ENCODE measurements around the gene FAM107B. TPM values are rescaled to one million over a fixed set of nuclear protein-coding genes. Genes with fewer than 3 reads are reported as not detected.
"Not testable (repeated sequence)": the region's sequence is repeated elsewhere in the genome, so short reads cannot be mapped to it uniquely, and the experiment has no call there.

FAM107B gene
- total and polyA plus RNA-seq, 7 donors: 12.8 to 111 (median 15.0) TPM

DNA sequence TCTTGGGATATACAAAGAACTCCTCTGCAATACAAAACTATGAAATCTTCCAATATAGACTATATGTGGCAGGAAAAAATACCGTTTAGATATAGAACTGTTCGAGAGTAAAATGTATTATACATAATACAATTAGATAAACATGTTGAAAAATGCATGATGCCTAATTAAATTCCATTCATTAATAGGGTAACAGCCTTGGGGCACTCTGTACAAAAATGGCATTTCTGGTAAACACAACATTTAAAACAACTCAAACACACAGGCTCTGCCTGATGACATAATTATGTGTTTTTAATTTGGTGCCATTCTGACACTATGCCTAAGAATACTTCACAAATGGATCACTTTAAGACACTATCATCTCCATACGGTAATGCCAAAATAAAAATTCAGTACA, 180.9 kb downstream of the FAM107B start:
- 93 to 95% methylated on average over 3 of the region's 3 CpGs for WGBS, 2 donors
- peaks cover 0 to under 1% (median 0%) of the 10 kb centered on the region in 4 donors for H3K4me1 ChIP-seq

DNA sequence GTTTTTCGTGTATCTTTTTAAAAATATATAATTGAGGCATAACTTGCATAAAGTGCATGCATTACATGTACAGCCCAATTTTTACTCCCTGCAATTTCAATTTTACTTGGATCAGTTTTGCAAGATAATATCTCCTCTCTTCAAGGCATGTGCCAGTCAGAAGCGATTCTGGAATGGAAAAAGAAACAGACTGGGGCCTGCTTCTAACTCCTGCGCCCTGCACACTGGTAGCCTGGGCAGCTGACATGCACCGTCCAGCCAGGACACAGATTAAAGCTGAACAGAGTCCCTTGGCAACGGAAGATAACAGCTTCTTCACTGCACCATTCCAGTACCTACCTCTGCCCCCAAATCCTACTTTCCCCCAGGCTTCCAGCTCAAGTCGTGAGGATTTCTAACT, 182.1 kb downstream of the FAM107B start:
- no peaks in the 10 kb centered on the region for H3K9me3 ChIP-seq
- TF ChIP-seq POLR2A (IDR thresholded peaks at IDR 0.05): no peak
- no peak overlapping the region for H3K27ac ChIP-seq
- 89 to 93% methylated on average over 6 of the region's 6 CpGs for WGBS, 2 donors
- DNase-seq: no peak
- peaks cover 0 to 13% (median 0%) of the 10 kb centered on the region in 4 donors for H3K4me1 ChIP-seq
- intact Hi-C loops (cut with DNase I): no loop called here
- H3K27me3 ChIP-seq: no peaks in the 10 kb centered on the region
- no peak overlapping the region for H3K4me3 ChIP-seq
- no peaks in the 10 kb centered on the region for H3K36me3 ChIP-seq

More for the DNA sequence above, 180.9 kb downstream of the FAM107B start:
- no peak for DNase-seq
- TF ChIP-seq EP300 (IDR thresholded peaks at IDR 0.05): no peak
- TF ChIP-seq, protein P1, sequence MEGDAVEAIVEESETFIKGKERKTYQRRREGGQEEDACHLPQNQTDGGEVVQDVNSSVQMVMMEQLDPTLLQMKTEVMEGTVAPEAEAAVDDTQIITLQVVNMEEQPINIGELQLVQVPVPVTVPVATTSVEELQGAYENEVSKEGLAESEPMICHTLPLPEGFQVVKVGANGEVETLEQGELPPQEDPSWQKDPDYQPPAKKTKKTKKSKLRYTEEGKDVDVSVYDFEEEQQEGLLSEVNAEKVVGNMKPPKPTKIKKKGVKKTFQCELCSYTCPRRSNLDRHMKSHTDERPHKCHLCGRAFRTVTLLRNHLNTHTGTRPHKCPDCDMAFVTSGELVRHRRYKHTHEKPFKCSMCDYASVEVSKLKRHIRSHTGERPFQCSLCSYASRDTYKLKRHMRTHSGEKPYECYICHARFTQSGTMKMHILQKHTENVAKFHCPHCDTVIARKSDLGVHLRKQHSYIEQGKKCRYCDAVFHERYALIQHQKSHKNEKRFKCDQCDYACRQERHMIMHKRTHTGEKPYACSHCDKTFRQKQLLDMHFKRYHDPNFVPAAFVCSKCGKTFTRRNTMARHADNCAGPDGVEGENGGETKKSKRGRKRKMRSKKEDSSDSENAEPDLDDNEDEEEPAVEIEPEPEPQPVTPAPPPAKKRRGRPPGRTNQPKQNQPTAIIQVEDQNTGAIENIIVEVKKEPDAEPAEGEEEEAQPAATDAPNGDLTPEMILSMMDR (IDR thresholded peaks at IDR 0.05): no peak
- TF ChIP-seq POLR2AphosphoS5 (IDR thresholded peaks at IDR 0.05): no peak
- Histone ChIP-seq H3K27me3 (no peaks in the 10 kb centered on the region), H3K36me3 (no peaks in the 10 kb centered on the region), H3K9me3 (no peaks in the 10 kb centered on the region), H3K4me3 (no peak overlapping the region), H3K27ac (no peak overlapping the region)
- intact Hi-C loops (cut with DNase I): no loop called here

- 79 to 90% methylated on average over 5 of the region's 5 CpGs for WGBS, 2 donors
- TF ChIP-seq POLR2AphosphoS5 (IDR thresholded peaks at IDR 0.05): no peak
- no peak for TF ChIP-seq EP300 (IDR thresholded peaks at IDR 0.05)
- no peak for TF ChIP-seq POLR2A (IDR thresholded peaks at IDR 0.05)
- TF ChIP-seq, protein P1 (IDR thresholded peaks at IDR 0.05): no peak
- Histone ChIP-seq H3K27ac (no peak overlapping the region), H3K4me1 (peaks cover 0 to 14% (median 0%) of the 10 kb centered on the region in 4 donors), H3K27me3 (no peaks in the 10 kb centered on the region), H3K9me3 (no peaks in the 10 kb centered on the region), H3K36me3 (no peaks in the 10 kb centered on the region), H3K4me3 (no peak overlapping the region)
- DNase-seq: no peak
- intact Hi-C loops (cut with DNase I): no loop called here
Measured at GRCh38 chr10:14592026-14592425, 182.7 kb downstream of the FAM107B start.

GRCh38 chr10:14588938-14589294, 185.8 kb downstream of the FAM107B start:
- Histone ChIP-seq H3K27ac (peak overlapping the region in 1 of 4 donors; percentile 48), H3K4me1 (peaks cover 0 to 14% (median 0%) of the 10 kb centered on the region in 4 donors)
- H3K36me3 ChIP-seq; DNase-seq; H3K27me3 ChIP-seq; intact Hi-C loops (cut with DNase I); H3K9me3 ChIP-seq; H3K4me3 ChIP-seq: not testable (repeated sequence)
- 80 to 84% methylated on average over 6 of the region's 6 CpGs for WGBS, 2 donors

DNA sequence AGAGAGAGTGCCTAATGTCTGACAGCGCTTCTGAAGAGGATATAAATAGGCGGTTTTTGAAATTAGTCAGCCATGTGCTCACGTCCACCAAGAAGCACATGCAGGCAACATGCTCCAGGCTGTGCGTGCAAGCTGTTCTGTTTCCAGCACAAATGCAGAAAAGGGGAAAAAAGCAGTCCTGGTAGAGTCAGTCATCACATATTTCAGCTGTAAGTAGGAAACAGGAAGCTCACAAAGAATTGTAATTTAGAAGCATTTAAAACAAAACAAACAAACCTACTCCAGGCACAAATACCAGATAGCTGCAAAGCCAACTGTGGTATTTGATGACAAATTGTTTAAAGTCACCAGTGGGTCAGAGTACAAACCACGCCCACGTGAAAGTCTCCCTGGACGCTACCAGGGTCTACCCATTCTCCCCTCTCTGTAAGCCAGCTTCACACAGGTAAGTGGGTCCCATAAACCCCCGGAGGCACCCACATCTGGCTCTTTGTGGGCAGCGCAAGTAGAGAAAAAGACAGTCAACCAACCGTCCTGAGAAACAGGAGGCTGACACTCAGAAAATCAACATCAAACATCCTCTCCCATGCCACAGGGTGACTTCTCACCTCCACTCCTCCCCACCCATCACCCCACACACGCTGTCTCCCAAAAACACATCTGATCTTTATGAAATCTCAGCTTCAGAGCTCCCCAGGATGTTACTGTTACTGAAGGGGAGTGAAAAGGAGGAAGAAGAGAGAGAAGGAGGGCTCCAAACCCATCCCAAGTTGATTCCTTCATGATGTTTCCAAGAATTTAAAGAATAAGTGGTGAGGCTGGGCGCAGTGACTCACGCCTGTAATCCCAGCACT, 186.4 kb downstream of the FAM107B start:
- Histone ChIP-seq H3K4me1 (peaks cover 0 to 14% (median 0%) of the 10 kb centered on the region in 4 donors), H3K27ac (peak overlapping the region in 2 of 4 donors; percentile 1 to 48), H3K9me3 (no peaks in the 10 kb centered on the region), H3K27me3 (no peaks in the 10 kb centered on the region), H3K4me3 (no peak overlapping the region), H3K36me3 (no peaks in the 10 kb centered on the region)
- TF ChIP-seq POLR2A (IDR thresholded peaks at IDR 0.05): no peak
- TF ChIP-seq, protein P1 (IDR thresholded peaks at IDR 0.05): no peak
- TF ChIP-seq EP300 (IDR thresholded peaks at IDR 0.05): peak in 1 of 4 donors; percentile 7
- TF ChIP-seq POLR2AphosphoS5 (IDR thresholded peaks at IDR 0.05): peak in 1 of 4 donors; percentile 56
- intact Hi-C loops (cut with DNase I): no loop called here
- DNase-seq: no peak
- 49 to 52% methylated on average over 13 of the region's 13 CpGs for WGBS, 2 donors
